ENCODE results near the gene ATXN2. TPM values are rescaled to one million over a fixed set of nuclear protein-coding genes. Genes with fewer than 3 reads are reported as not detected.

Gene ATXN2
- total and polyA plus RNA-seq, 9 of the 15 experiments (the other 6 are each of a cell fraction or from before 2014, with no cell fraction given): 16.8 to 67.8 (median 29.3) TPM

GRCh38 chr12:111445726-111446581 lies 153.2 kb downstream of the ATXN2 start (continued):
- TF ChIP-seq, protein P1, sequence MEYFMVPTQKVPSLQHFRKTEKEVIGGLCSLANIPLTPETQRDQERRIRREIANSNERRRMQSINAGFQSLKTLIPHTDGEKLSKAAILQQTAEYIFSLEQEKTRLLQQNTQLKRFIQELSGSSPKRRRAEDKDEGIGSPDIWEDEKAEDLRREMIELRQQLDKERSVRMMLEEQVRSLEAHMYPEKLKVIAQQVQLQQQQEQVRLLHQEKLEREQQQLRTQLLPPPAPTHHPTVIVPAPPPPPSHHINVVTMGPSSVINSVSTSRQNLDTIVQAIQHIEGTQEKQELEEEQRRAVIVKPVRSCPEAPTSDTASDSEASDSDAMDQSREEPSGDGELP (CRISPR knock-in tag; IDR thresholded peaks at IDR 0.05; ENCODE audit: borderline replicate concordance): peak; percentile 79; the same call in 1 of the 2 replicates
- TF ChIP-seq ESRRA (IDR thresholded peaks at IDR 0.05; ENCODE audit: borderline replicate concordance, low read depth): 0 out of 2 replicates have a peak, but pooled peaks have one; percentile 19
- no peak for TF ChIP-seq GABPB1 (CRISPR knock-in tag; IDR thresholded peaks at IDR 0.05)
- TF ChIP-seq SP2 (IDR thresholded peaks at IDR 0.05; ENCODE audit: extremely low read depth, low read depth, low read length, poor library complexity, severe bottlenecking): no peak
- TF ChIP-seq, protein P2, sequence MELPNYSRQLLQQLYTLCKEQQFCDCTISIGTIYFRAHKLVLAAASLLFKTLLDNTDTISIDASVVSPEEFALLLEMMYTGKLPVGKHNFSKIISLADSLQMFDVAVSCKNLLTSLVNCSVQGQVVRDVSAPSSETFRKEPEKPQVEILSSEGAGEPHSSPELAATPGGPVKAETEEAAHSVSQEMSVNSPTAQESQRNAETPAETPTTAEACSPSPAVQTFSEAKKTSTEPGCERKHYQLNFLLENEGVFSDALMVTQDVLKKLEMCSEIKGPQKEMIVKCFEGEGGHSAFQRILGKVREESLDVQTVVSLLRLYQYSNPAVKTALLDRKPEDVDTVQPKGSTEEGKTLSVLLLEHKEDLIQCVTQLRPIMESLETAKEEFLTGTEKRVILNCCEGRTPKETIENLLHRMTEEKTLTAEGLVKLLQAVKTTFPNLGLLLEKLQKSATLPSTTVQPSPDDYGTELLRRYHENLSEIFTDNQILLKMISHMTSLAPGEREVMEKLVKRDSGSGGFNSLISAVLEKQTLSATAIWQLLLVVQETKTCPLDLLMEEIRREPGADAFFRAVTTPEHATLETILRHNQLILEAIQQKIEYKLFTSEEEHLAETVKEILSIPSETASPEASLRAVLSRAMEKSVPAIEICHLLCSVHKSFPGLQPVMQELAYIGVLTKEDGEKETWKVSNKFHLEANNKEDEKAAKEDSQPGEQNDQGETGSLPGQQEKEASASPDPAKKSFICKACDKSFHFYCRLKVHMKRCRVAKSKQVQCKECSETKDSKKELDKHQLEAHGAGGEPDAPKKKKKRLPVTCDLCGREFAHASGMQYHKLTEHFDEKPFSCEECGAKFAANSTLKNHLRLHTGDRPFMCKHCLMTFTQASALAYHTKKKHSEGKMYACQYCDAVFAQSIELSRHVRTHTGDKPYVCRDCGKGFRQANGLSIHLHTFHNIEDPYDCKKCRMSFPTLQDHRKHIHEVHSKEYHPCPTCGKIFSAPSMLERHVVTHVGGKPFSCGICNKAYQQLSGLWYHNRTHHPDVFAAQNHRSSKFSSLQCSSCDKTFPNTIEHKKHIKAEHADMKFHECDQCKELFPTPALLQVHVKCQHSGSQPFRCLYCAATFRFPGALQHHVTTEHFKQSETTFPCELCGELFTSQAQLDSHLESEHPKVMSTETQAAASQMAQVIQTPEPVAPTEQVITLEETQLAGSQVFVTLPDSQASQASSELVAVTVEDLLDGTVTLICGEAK (IDR thresholded peaks at IDR 0.05): peak; percentile 56; the same call in 1 of the 2 replicates
- TF ChIP-seq, protein P2 (CRISPR knock-in tag; IDR thresholded peaks at IDR 0.05): no peak
- peak; percentile 56 for TF ChIP-seq ETV1 (tag; conservative IDR thresholded peaks at IDR 0.05; ENCODE audit: low read depth)

Measured in K562 (cell line).